ENCODE measurements around the gene PYGO2.

PYGO2 gene

GRCh38 chr1:154958681-154959425 is 2.7 kb downstream of the PYGO2 start:
- H3K4me3 ChIP-seq (ENCODE audit: low read length in 2 of 2), result no peak overlapping the region
- no peaks in the 10 kb centered on the region for H3K9me3 ChIP-seq (ENCODE audit: control insufficient read depth in 2 of 2, low read length in 2 of 2)
- H3K36me3 ChIP-seq (ENCODE audit: control insufficient read depth in 2 of 2, insufficient read depth in 2 of 2, low read length in 2 of 2), result peaks cover 14 to 15% of the 10 kb centered on the region in 2 donors
- H3K27me3 ChIP-seq (ENCODE audit: control insufficient read depth in 1 of 2, insufficient read depth in 2 of 2, low read length in 2 of 2), result no peaks in the 10 kb centered on the region
- H3K9ac ChIP-seq (ENCODE audit: low read length in 2 of 2), result no peak overlapping the region
- peaks cover 61% of the 10 kb centered on the region for H3K4me1 ChIP-seq (ENCODE audit: control insufficient read depth, insufficient read depth, low read length)
- H3K27ac ChIP-seq (ENCODE audit: low read length), result no peak overlapping the region

- Histone ChIP-seq H3K4me1 (ENCODE audit: control insufficient read depth, insufficient read depth, low read length) (peaks cover 65% of the 10 kb centered on the region), H3K9me3 (ENCODE audit: control insufficient read depth in 2 of 2, low read length in 2 of 2) (no peaks in the 10 kb centered on the region), H3K27me3 (ENCODE audit: control insufficient read depth in 1 of 2, insufficient read depth in 2 of 2, low read length in 2 of 2) (no peaks in the 10 kb centered on the region), H3K36me3 (ENCODE audit: control insufficient read depth in 2 of 2, insufficient read depth in 2 of 2, low read length in 2 of 2) (peaks cover 6 to 8% of the 10 kb centered on the region in 2 donors), H3K27ac (ENCODE audit: low read length) (peak overlapping the region; percentile 90), H3K9ac (ENCODE audit: low read length in 2 of 2) (no peak overlapping the region), H3K4me3 (ENCODE audit: low read length in 2 of 2) (no peak overlapping the region)
Observed at GRCh38 chr1:154958036-154958435, 3.5 kb downstream of the PYGO2 start.

- H3K4me1 ChIP-seq (ENCODE audit: control insufficient read depth, insufficient read depth, low read length), result peaks cover 64% of the 10 kb centered on the region
Observed at GRCh38 chr1:154957091-154957657, 4.4 kb downstream of the PYGO2 start.

GRCh38 chr1:154956544-154956941 is 5.0 kb downstream of the PYGO2 start:
- peak overlapping the region; percentile 65 to 84 for H3K9ac ChIP-seq (ENCODE audit: low read length in 2 of 2)
- H3K4me1 ChIP-seq (ENCODE audit: control insufficient read depth, insufficient read depth, low read length), result peaks cover 62% of the 10 kb centered on the region
- peak overlapping the region; percentile 89 to 92 for H3K4me3 ChIP-seq (ENCODE audit: low read length in 2 of 2)
- H3K27ac ChIP-seq (ENCODE audit: low read length), result peak overlapping the region; percentile 90
- H3K9me3 ChIP-seq (ENCODE audit: control insufficient read depth in 2 of 2, low read length in 2 of 2), result no peaks in the 10 kb centered on the region
- peaks cover 5 to 8% of the 10 kb centered on the region in 2 donors for H3K36me3 ChIP-seq (ENCODE audit: control insufficient read depth in 2 of 2, insufficient read depth in 2 of 2, low read length in 2 of 2)
- H3K27me3 ChIP-seq (ENCODE audit: control insufficient read depth in 1 of 2, insufficient read depth in 2 of 2, low read length in 2 of 2), result no peaks in the 10 kb centered on the region

More at GRCh38 chr1:154957091-154957657, 4.4 kb downstream of the PYGO2 start:
- Histone ChIP-seq H3K27me3 (ENCODE audit: control insufficient read depth in 1 of 2, insufficient read depth in 2 of 2, low read length in 2 of 2) (no peaks in the 10 kb centered on the region), H3K27ac (ENCODE audit: low read length) (peak overlapping the region; percentile 90), H3K36me3 (ENCODE audit: control insufficient read depth in 2 of 2, insufficient read depth in 2 of 2, low read length in 2 of 2) (peaks cover 5 to 8% of the 10 kb centered on the region in 2 donors), H3K4me3 (ENCODE audit: low read length in 2 of 2) (no peak overlapping the region), H3K9me3 (ENCODE audit: control insufficient read depth in 2 of 2, low read length in 2 of 2) (no peaks in the 10 kb centered on the region), H3K9ac (ENCODE audit: low read length in 2 of 2) (peak overlapping the region; percentile 65 to 84)

GRCh38 chr1:154955718-154956543 is 5.7 kb downstream of the PYGO2 start, which contains the start of gene PBXIP1:
PBXIP1 (minus strand) TSS chr1:154956099; CDS start chr1:154953721, 2,378 bp downstream.
- Histone ChIP-seq H3K36me3 (ENCODE audit: control insufficient read depth in 2 of 2, insufficient read depth in 2 of 2, low read length in 2 of 2) (peaks cover 9 to 13% of the 10 kb centered on the region in 2 donors), H3K27me3 (ENCODE audit: control insufficient read depth in 1 of 2, insufficient read depth in 2 of 2, low read length in 2 of 2) (no peaks in the 10 kb centered on the region), H3K27ac (ENCODE audit: low read length) (peak within 1 kb of the TSS; percentile 90), H3K9me3 (ENCODE audit: control insufficient read depth in 2 of 2, low read length in 2 of 2) (no peaks in the 10 kb centered on the region), H3K4me1 (ENCODE audit: control insufficient read depth, insufficient read depth, low read length) (peaks cover 59% of the 10 kb centered on the region), H3K4me3 (ENCODE audit: low read length in 2 of 2) (peak within 1 kb of the TSS; percentile 89 to 92), H3K9ac (ENCODE audit: low read length in 2 of 2) (peak within 1 kb of the TSS; percentile 65 to 84)

- Histone ChIP-seq H3K36me3 (ENCODE audit: control insufficient read depth in 2 of 2, insufficient read depth in 2 of 2, low read length in 2 of 2) (peaks cover 15 to 19% of the 10 kb centered on the region in 2 donors), H3K9me3 (ENCODE audit: control insufficient read depth in 2 of 2, low read length in 2 of 2) (no peaks in the 10 kb centered on the region), H3K9ac (ENCODE audit: low read length in 2 of 2) (peak overlapping the region; percentile 65 to 84), H3K4me1 (ENCODE audit: control insufficient read depth, insufficient read depth, low read length) (peaks cover 52% of the 10 kb centered on the region), H3K4me3 (ENCODE audit: low read length in 2 of 2) (peak overlapping the region; percentile 89 to 92), H3K27ac (ENCODE audit: low read length) (peak overlapping the region; percentile 90), H3K27me3 (ENCODE audit: control insufficient read depth in 1 of 2, insufficient read depth in 2 of 2, low read length in 2 of 2) (no peaks in the 10 kb centered on the region)
Observed at GRCh38 chr1:154955039-154955717, 6.4 kb downstream of the PYGO2 start.

- Histone ChIP-seq H3K9ac (ENCODE audit: low read length in 2 of 2) (peak overlapping the region; percentile 65 to 84), H3K27me3 (ENCODE audit: control insufficient read depth in 1 of 2, insufficient read depth in 2 of 2, low read length in 2 of 2) (no peaks in the 10 kb centered on the region), H3K9me3 (ENCODE audit: control insufficient read depth in 2 of 2, low read length in 2 of 2) (no peaks in the 10 kb centered on the region), H3K36me3 (ENCODE audit: control insufficient read depth in 2 of 2, insufficient read depth in 2 of 2, low read length in 2 of 2) (peaks cover 15 to 17% of the 10 kb centered on the region in 2 donors), H3K27ac (ENCODE audit: low read length) (peak overlapping the region; percentile 90), H3K4me3 (ENCODE audit: low read length in 2 of 2) (peak overlapping the region; percentile 89 to 92), H3K4me1 (ENCODE audit: control insufficient read depth, insufficient read depth, low read length) (peaks cover 51% of the 10 kb centered on the region)
Observed at GRCh38 chr1:154954541-154954940, 7.0 kb downstream of the PYGO2 start.

- no peak overlapping the region for H3K27ac ChIP-seq (ENCODE audit: low read length)
- peaks cover 49% of the 10 kb centered on the region for H3K4me1 ChIP-seq (ENCODE audit: control insufficient read depth, insufficient read depth, low read length)
- H3K4me3 ChIP-seq (ENCODE audit: low read length in 2 of 2), result peak overlapping the region; percentile 45 to 54
Observed at GRCh38 chr1:154953611-154954038, 8.0 kb downstream of the PYGO2 start.

GRCh38 chr1:154952664-154953063 is 8.9 kb downstream of the PYGO2 start:
- Histone ChIP-seq H3K4me1 (ENCODE audit: control insufficient read depth, insufficient read depth, low read length) (peaks cover 49% of the 10 kb centered on the region), H3K27ac (ENCODE audit: low read length) (no peak overlapping the region), H3K9ac (ENCODE audit: low read length in 2 of 2) (peak overlapping the region in 1 of 2 donors; percentile 21), H3K9me3 (ENCODE audit: control insufficient read depth in 2 of 2, low read length in 2 of 2) (no peaks in the 10 kb centered on the region), H3K27me3 (ENCODE audit: control insufficient read depth in 1 of 2, insufficient read depth in 2 of 2, low read length in 2 of 2) (no peaks in the 10 kb centered on the region), H3K36me3 (ENCODE audit: control insufficient read depth in 2 of 2, insufficient read depth in 2 of 2, low read length in 2 of 2) (peaks cover 19 to 22% of the 10 kb centered on the region in 2 donors), H3K4me3 (ENCODE audit: low read length in 2 of 2) (peak overlapping the region in 1 of 2 donors; percentile 54)

More at GRCh38 chr1:154953611-154954038, 8.0 kb downstream of the PYGO2 start:
- no peaks in the 10 kb centered on the region for H3K27me3 ChIP-seq (ENCODE audit: control insufficient read depth in 1 of 2, insufficient read depth in 2 of 2, low read length in 2 of 2)
- H3K9me3 ChIP-seq (ENCODE audit: control insufficient read depth in 2 of 2, low read length in 2 of 2), result no peaks in the 10 kb centered on the region
- peaks cover 12 to 16% of the 10 kb centered on the region in 2 donors for H3K36me3 ChIP-seq (ENCODE audit: control insufficient read depth in 2 of 2, insufficient read depth in 2 of 2, low read length in 2 of 2)
- H3K9ac ChIP-seq (ENCODE audit: low read length in 2 of 2), result peak overlapping the region in 1 of 2 donors; percentile 3
